ENCODE data around the gene HERPUD2.
A peak's percentile ranks its signal among the peaks of the same experiment; 100 is the strongest.
"Not testable (repeated sequence)": the region's sequence is repeated elsewhere in the genome, so short reads cannot be mapped to it uniquely, and the experiment has no call there.

Gene HERPUD2

GRCh38 chr7:35714407-35714806, 19.5 kb upstream of the HERPUD2 start:
- Histone ChIP-seq H2AFZ (ENCODE audit: low read length, unreplicated experiment) (no peak overlapping the region), H3K27ac (ENCODE audit: low read depth, low read length) (no peak overlapping the region), H3K4me1 (ENCODE audit: control insufficient read depth, insufficient read depth, low read length, unreplicated experiment) (peaks cover 14% of the 10 kb centered on the region), H3K27me3 (ENCODE audit: insufficient read depth, low read length) (no peaks in the 10 kb centered on the region), H3K79me2 (ENCODE audit: control insufficient read depth, insufficient read depth, low read length, unreplicated experiment) (no peaks in the 10 kb centered on the region), H3K4me3 (ENCODE audit: low read depth, low read length) (no peak overlapping the region), H3K36me3 (ENCODE audit: insufficient read depth, low read length) (no peaks in the 10 kb centered on the region)

GRCh38 chr7:35712563-35713226, 17.8 kb upstream of the HERPUD2 start:
- Histone ChIP-seq H2AFZ (ENCODE audit: low read length, unreplicated experiment) (no peak overlapping the region), H3K36me3 (ENCODE audit: insufficient read depth, low read length) (no peaks in the 10 kb centered on the region), H3K27ac (ENCODE audit: low read depth, low read length) (no peak overlapping the region), H3K79me2 (ENCODE audit: control insufficient read depth, insufficient read depth, low read length, unreplicated experiment) (no peaks in the 10 kb centered on the region), H3K27me3 (ENCODE audit: insufficient read depth, low read length) (no peaks in the 10 kb centered on the region), H3K4me1 (ENCODE audit: control insufficient read depth, insufficient read depth, low read length, unreplicated experiment) (peaks cover 14% of the 10 kb centered on the region), H3K4me3 (ENCODE audit: low read depth, low read length) (no peak overlapping the region)

- no peak overlapping the region for H3K4me3 ChIP-seq (ENCODE audit: low read depth, low read length)
- H3K4me1 ChIP-seq (ENCODE audit: control insufficient read depth, insufficient read depth, low read length, unreplicated experiment) = peaks cover 14% of the 10 kb centered on the region
- H3K36me3 ChIP-seq (ENCODE audit: insufficient read depth, low read length) = no peaks in the 10 kb centered on the region
- H3K27me3 ChIP-seq (ENCODE audit: insufficient read depth, low read length) = no peaks in the 10 kb centered on the region
- H3K27ac ChIP-seq (ENCODE audit: low read depth, low read length) = no peak overlapping the region
- H2AFZ ChIP-seq (ENCODE audit: low read length, unreplicated experiment) = no peak overlapping the region
- H3K79me2 ChIP-seq (ENCODE audit: control insufficient read depth, insufficient read depth, low read length, unreplicated experiment) = no peaks in the 10 kb centered on the region
These were observed 12.5 kb upstream of the HERPUD2 start for GRCh38 chr7:35707422-35707821.

- H2AFZ ChIP-seq (ENCODE audit: low read length, unreplicated experiment) = peak overlapping the region; percentile 31
- no peaks in the 10 kb centered on the region for H3K27me3 ChIP-seq (ENCODE audit: insufficient read depth, low read length)
- H3K27ac ChIP-seq (ENCODE audit: low read depth, low read length) = no peak overlapping the region
- peaks cover 14% of the 10 kb centered on the region for H3K4me1 ChIP-seq (ENCODE audit: control insufficient read depth, insufficient read depth, low read length, unreplicated experiment)
- H3K36me3 ChIP-seq (ENCODE audit: insufficient read depth, low read length) = no peaks in the 10 kb centered on the region
- no peak overlapping the region for H3K4me3 ChIP-seq (ENCODE audit: low read depth, low read length)
- H3K79me2 ChIP-seq (ENCODE audit: control insufficient read depth, insufficient read depth, low read length, unreplicated experiment) = no peaks in the 10 kb centered on the region
These were observed 11.1 kb upstream of the HERPUD2 start for GRCh38 chr7:35705932-35706461.

- Histone ChIP-seq H3K36me3 (ENCODE audit: insufficient read depth, low read length) (no peaks in the 10 kb centered on the region), H2AFZ (ENCODE audit: low read length, unreplicated experiment) (no peak overlapping the region), H3K4me1 (ENCODE audit: control insufficient read depth, insufficient read depth, low read length, unreplicated experiment) (peaks cover 6% of the 10 kb centered on the region), H3K27me3 (ENCODE audit: insufficient read depth, low read length) (no peaks in the 10 kb centered on the region), H3K4me3 (ENCODE audit: low read depth, low read length) (no peak overlapping the region), H3K27ac (ENCODE audit: low read depth, low read length) (no peak overlapping the region), H3K79me2 (ENCODE audit: control insufficient read depth, insufficient read depth, low read length, unreplicated experiment) (no peaks in the 10 kb centered on the region)
These were observed 9.3 kb upstream of the HERPUD2 start for GRCh38 chr7:35704261-35704660.

- Histone ChIP-seq H3K27ac (ENCODE audit: low read depth, low read length) (no peak overlapping the region), H3K36me3 (ENCODE audit: insufficient read depth, low read length) (no peaks in the 10 kb centered on the region), H3K4me1 (ENCODE audit: control insufficient read depth, insufficient read depth, low read length, unreplicated experiment) (peaks cover 9% of the 10 kb centered on the region), H3K79me2 (ENCODE audit: control insufficient read depth, insufficient read depth, low read length, unreplicated experiment) (no peaks in the 10 kb centered on the region), H2AFZ (ENCODE audit: low read length, unreplicated experiment) (no peak overlapping the region), H3K4me3 (ENCODE audit: low read depth, low read length) (no peak overlapping the region), H3K27me3 (ENCODE audit: insufficient read depth, low read length) (no peaks in the 10 kb centered on the region)
These were observed 7.6 kb upstream of the HERPUD2 start for GRCh38 chr7:35702541-35702940.

GRCh38 chr7:35701287-35701900, 6.5 kb upstream of the HERPUD2 start:
- no peaks in the 10 kb centered on the region for H3K27me3 ChIP-seq (ENCODE audit: insufficient read depth, low read length)
- H3K4me3 ChIP-seq (ENCODE audit: low read depth, low read length) = no peak overlapping the region
- H3K36me3 ChIP-seq (ENCODE audit: insufficient read depth, low read length) = no peaks in the 10 kb centered on the region
- H3K27ac ChIP-seq (ENCODE audit: low read depth, low read length) = no peak overlapping the region
- H3K79me2 ChIP-seq (ENCODE audit: control insufficient read depth, insufficient read depth, low read length, unreplicated experiment) = no peaks in the 10 kb centered on the region
- peaks cover 18% of the 10 kb centered on the region for H3K4me1 ChIP-seq (ENCODE audit: control insufficient read depth, insufficient read depth, low read length, unreplicated experiment)
- H2AFZ ChIP-seq (ENCODE audit: low read length, unreplicated experiment) = no peak overlapping the region

- Histone ChIP-seq H2AFZ (ENCODE audit: low read length, unreplicated experiment) (no peak overlapping the region), H3K27ac (ENCODE audit: low read depth, low read length) (no peak overlapping the region), H3K36me3 (ENCODE audit: insufficient read depth, low read length) (no peaks in the 10 kb centered on the region), H3K4me3 (ENCODE audit: low read depth, low read length) (no peak overlapping the region), H3K79me2 (ENCODE audit: control insufficient read depth, insufficient read depth, low read length, unreplicated experiment) (peaks cover 3% of the 10 kb centered on the region), H3K4me1 (ENCODE audit: control insufficient read depth, insufficient read depth, low read length, unreplicated experiment) (peaks cover 16% of the 10 kb centered on the region), H3K27me3 (ENCODE audit: insufficient read depth, low read length) (no peaks in the 10 kb centered on the region)
These were observed 5.9 kb upstream of the HERPUD2 start for GRCh38 chr7:35700865-35701264.

- Histone ChIP-seq H3K4me1 (ENCODE audit: control insufficient read depth, insufficient read depth, low read length, unreplicated experiment) (peaks cover 12% of the 10 kb centered on the region), H2AFZ (ENCODE audit: low read length, unreplicated experiment) (no peak overlapping the region), H3K4me3 (ENCODE audit: low read depth, low read length) (no peak overlapping the region), H3K79me2 (ENCODE audit: control insufficient read depth, insufficient read depth, low read length, unreplicated experiment) (peaks cover 5% of the 10 kb centered on the region), H3K27ac (ENCODE audit: low read depth, low read length) (no peak overlapping the region), H3K27me3 (ENCODE audit: insufficient read depth, low read length) (no peaks in the 10 kb centered on the region), H3K36me3 (ENCODE audit: insufficient read depth, low read length) (no peaks in the 10 kb centered on the region)
These were observed 5.4 kb upstream of the HERPUD2 start for GRCh38 chr7:35700333-35700732.

GRCh38 chr7:35699796-35700305, 4.9 kb upstream of the HERPUD2 start:
- H3K4me3 ChIP-seq (ENCODE audit: low read depth, low read length) = no peak overlapping the region
- H3K79me2 ChIP-seq (ENCODE audit: control insufficient read depth, insufficient read depth, low read length, unreplicated experiment) = peaks cover 6% of the 10 kb centered on the region
- H3K27ac ChIP-seq (ENCODE audit: low read depth, low read length) = no peak overlapping the region
- no peaks in the 10 kb centered on the region for H3K27me3 ChIP-seq (ENCODE audit: insufficient read depth, low read length)
- no peak overlapping the region for H2AFZ ChIP-seq (ENCODE audit: low read length, unreplicated experiment)
- peaks cover 12% of the 10 kb centered on the region for H3K4me1 ChIP-seq (ENCODE audit: control insufficient read depth, insufficient read depth, low read length, unreplicated experiment)
- H3K36me3 ChIP-seq (ENCODE audit: insufficient read depth, low read length) = no peaks in the 10 kb centered on the region

GRCh38 chr7:35698382-35698781, 3.4 kb upstream of the HERPUD2 start:
- H3K36me3 ChIP-seq (ENCODE audit: insufficient read depth, low read length); H2AFZ ChIP-seq (ENCODE audit: low read length, unreplicated experiment); H3K4me3 ChIP-seq (ENCODE audit: low read depth, low read length); H3K27ac ChIP-seq (ENCODE audit: low read depth, low read length); H3K27me3 ChIP-seq (ENCODE audit: insufficient read depth, low read length): not testable (repeated sequence)
- Histone ChIP-seq H3K4me1 (ENCODE audit: control insufficient read depth, insufficient read depth, low read length, unreplicated experiment) (peaks cover 12% of the 10 kb centered on the region), H3K79me2 (ENCODE audit: control insufficient read depth, insufficient read depth, low read length, unreplicated experiment) (peaks cover 18% of the 10 kb centered on the region)

All from ACC112 (cell line).